ENCODE data around the gene GPR108. TPM values are rescaled to one million over a fixed set of nuclear protein-coding genes. Genes with fewer than 3 reads are reported as not detected.

GPR108 gene
- total and polyA plus RNA-seq, 2 of the 13 experiments (the other 11 are each of a cell fraction or from before 2014, with no cell fraction given): 36.4 to 63.0 TPM

DNA sequence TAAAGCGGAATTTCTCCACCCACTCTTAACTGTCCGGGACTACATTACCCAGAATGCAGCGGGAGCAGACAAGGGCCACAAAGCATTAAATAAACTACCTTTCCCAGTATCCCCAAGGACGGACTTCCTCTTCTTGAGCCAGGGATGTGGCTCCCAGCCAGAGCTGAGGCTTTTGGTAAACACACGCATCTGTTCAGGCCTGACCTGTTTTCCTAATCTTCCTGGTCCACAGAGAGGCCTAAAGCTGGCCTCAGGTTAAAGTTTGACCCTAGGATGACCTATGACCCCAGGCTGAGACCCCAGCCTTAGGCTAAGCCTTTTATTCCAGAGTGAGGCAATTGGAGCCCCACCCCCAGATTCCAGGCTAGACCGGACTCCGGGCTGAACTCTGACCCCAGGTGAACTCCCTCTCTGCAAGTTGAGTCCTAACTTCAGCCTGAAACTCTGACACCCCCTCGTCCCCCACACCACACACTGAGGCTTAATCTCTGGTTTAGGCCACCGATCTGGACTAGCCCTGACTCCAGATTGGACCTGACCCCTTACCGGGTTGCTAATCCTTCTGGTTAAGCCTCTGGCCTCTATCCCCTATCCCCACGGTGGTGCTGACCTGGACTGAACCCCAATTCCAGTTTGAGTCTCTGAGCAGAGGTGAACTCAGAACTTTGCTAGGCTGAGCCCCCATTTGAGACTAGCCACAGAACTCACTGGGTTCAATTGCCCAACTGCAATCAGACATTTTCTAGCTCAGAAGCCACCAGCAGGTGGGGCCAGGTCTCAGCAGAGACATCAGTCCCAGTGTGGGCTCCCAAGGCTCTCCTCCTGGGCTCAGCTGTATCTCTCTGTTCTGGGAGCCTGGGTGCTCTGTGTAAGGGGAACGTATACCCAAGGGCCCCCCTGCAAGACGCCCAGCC lies 750 bp upstream of the GPR108 start (continued):
- TF ChIP-seq ZNF574 (CRISPR knock-in tag; IDR thresholded peaks at IDR 0.05) (peak; percentile 69), CEBPB (IDR thresholded peaks at IDR 0.05; ENCODE audit: borderline replicate concordance, low read depth, low read length) (peak; percentile 78), THAP9 (CRISPR knock-in tag; IDR thresholded peaks at IDR 0.05; ENCODE audit: borderline replicate concordance) (no peak; the same call in 1 of the 2 replicates), ZNF207 (IDR thresholded peaks at IDR 0.05; ENCODE audit: borderline replicate concordance) (no peak), ZNF781 (CRISPR knock-in tag; IDR thresholded peaks at IDR 0.05; ENCODE audit: borderline replicate concordance, not compliant biosample characterization) (no peak), ERF (CRISPR knock-in tag; IDR thresholded peaks at IDR 0.05) (no peak), KLF6 (CRISPR knock-in tag; IDR thresholded peaks at IDR 0.05) (no peak), ZBTB49 (CRISPR knock-in tag; IDR thresholded peaks at IDR 0.05; ENCODE audit: borderline replicate concordance) (no peak)
- TF ChIP-seq, protein P1, sequence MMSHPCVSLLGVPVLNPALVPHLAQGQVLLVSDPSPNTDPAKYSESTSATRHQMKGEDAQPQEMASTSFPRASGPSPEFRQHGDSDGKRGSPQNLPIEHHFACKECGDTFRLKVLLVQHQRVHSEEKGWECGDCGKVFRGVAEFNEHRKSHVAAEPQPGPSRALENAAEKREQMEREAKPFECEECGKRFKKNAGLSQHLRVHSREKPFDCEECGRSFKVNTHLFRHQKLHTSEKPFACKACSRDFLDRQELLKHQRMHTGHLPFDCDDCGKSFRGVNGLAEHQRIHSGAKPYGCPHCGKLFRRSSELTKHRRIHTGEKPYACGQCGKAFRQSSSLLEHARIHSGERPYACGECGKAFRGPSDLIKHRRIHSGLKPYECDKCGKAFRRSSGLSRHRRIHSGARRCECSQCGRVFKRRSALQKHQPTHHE (CRISPR knock-in tag; IDR thresholded peaks at IDR 0.05; ENCODE audit: borderline replicate concordance): 0 out of 2 replicates have a peak, but pooled peaks have one; percentile 21
